Progenitor cell of endocrine pancreas (in vitro differentiated cells): ENCODE data around the gene AQP2. TPM values are rescaled to one million over a fixed set of nuclear protein-coding genes. Genes with fewer than 3 reads are reported as not detected.

ENCODE experiments used
- DNase-seq: peaks from one replicate; pipeline ENCODE4 v3.0.0; 2021; ENCODE audit warnings: low spot score; ENCODE audit not compliant: unreplicated experiment
- H3K27ac Mint-ChIP-seq: 2 replicates; pipeline ENCODE4 v1.8.0; 2021; ENCODE audit warnings: mild to moderate bottlenecking, moderate library complexity, mixed read lengths
- H3K27me3 Mint-ChIP-seq: 2 replicates; pipeline ENCODE4 v1.8.0; 2021; ENCODE audit warnings: mixed read lengths
- H3K36me3 Mint-ChIP-seq: 2 replicates; pipeline ENCODE4 v1.8.0; 2022; ENCODE audit warnings: mixed read lengths; ENCODE audit not compliant: insufficient read depth
- H3K4me1 Mint-ChIP-seq: 2 replicates; pipeline ENCODE4 v1.8.0; 2021; ENCODE audit warnings: low read depth, mixed read lengths
- H3K4me3 Mint-ChIP-seq: 2 replicates; pipeline ENCODE4 v1.8.0; 2021; ENCODE audit warnings: low read depth, mild to moderate bottlenecking, moderate library complexity, mixed read lengths
- H3K9me3 Mint-ChIP-seq: 2 replicates; pipeline ENCODE4 v1.8.0; 2021; ENCODE audit warnings: low read depth, mixed read lengths
- CTCF ChIP-seq: fragments of 200-600 bp; sonication (generic); IDR thresholded peaks from one replicate; pipeline ENCODE4 v1.5.0; 2021; ENCODE audit warnings: antibody characterized with exemption, mild to moderate bottlenecking; ENCODE audit not compliant: unreplicated experiment
- total RNA-seq: library from RNA; stranded (reverse); gene quantifications from 2 replicates; pipeline ENCODE4 v1.2.1, GENCODE V29; 2021

Gene AQP2
- total RNA-seq, 1 donor from 2014 or later, result 1.0 TPM

GRCh38 chr12:49990273-49990672 lies 39.7 kb downstream of the AQP2 start:
- Mint-ChIP-seq H3K4me1 (peaks cover 4% of the 10 kb centered on the region), H3K27me3 (no peaks in the 10 kb centered on the region), H3K4me3 (no peak overlapping the region), H3K9me3 (no peaks in the 10 kb centered on the region), H3K27ac (no peak overlapping the region), H3K36me3 (peaks cover 25% of the 10 kb centered on the region)
- no peak for DNase-seq
- TF ChIP-seq CTCF, result no peak

- H3K27ac Mint-ChIP-seq, result no peak overlapping the region
- no peaks in the 10 kb centered on the region for H3K9me3 Mint-ChIP-seq
- H3K27me3 Mint-ChIP-seq, result no peaks in the 10 kb centered on the region
- no peaks in the 10 kb centered on the region for H3K4me1 Mint-ChIP-seq
- no peak overlapping the region for H3K4me3 Mint-ChIP-seq
- peaks cover 19% of the 10 kb centered on the region for H3K36me3 Mint-ChIP-seq
- no peak for DNase-seq
- TF ChIP-seq CTCF, result no peak
Observed at GRCh38 chr12:49998453-49998852, 47.9 kb downstream of the AQP2 start.

- Mint-ChIP-seq H3K27me3 (no peaks in the 10 kb centered on the region), H3K4me1 (no peaks in the 10 kb centered on the region), H3K9me3 (no peaks in the 10 kb centered on the region), H3K27ac (no peak overlapping the region), H3K4me3 (no peak overlapping the region), H3K36me3 (peaks cover 12% of the 10 kb centered on the region)
- DNase-seq, result no peak
- no peak for TF ChIP-seq CTCF
Observed at GRCh38 chr12:50003595-50003994, 53.1 kb downstream of the AQP2 start.

GRCh38 chr12:50004696-50005095 lies 54.2 kb downstream of the AQP2 start:
- peaks cover 9% of the 10 kb centered on the region for H3K36me3 Mint-ChIP-seq

GRCh38 chr12:50005175-50005574 lies 54.6 kb downstream of the AQP2 start:
- no peaks in the 10 kb centered on the region for H3K4me1 Mint-ChIP-seq
- peaks cover 10% of the 10 kb centered on the region for H3K36me3 Mint-ChIP-seq
- DNase-seq, result no peak
- no peak for TF ChIP-seq CTCF
- H3K9me3 Mint-ChIP-seq, result no peaks in the 10 kb centered on the region
- H3K27ac Mint-ChIP-seq, result no peak overlapping the region
- H3K27me3 Mint-ChIP-seq, result no peaks in the 10 kb centered on the region
- H3K4me3 Mint-ChIP-seq, result no peak overlapping the region

More at GRCh38 chr12:50004696-50005095, 54.2 kb downstream of the AQP2 start:
- Mint-ChIP-seq H3K9me3 (no peaks in the 10 kb centered on the region), H3K4me3 (no peak overlapping the region), H3K4me1 (no peaks in the 10 kb centered on the region), H3K27ac (no peak overlapping the region), H3K27me3 (no peaks in the 10 kb centered on the region)
- no peak for DNase-seq
- no peak for TF ChIP-seq CTCF
